HCT116 (cell line): ENCODE measurements around the gene DCAF5. TPM values are rescaled to one million over a fixed set of nuclear protein-coding genes. Genes with fewer than 3 reads are reported as not detected.

Experiments
- ATAC-seq: fragments of 200-7000 bp; cut with Tn5 transposase; 2 replicates; pipeline ENCODE4 v1.9.1; 2020; ENCODE audit warnings: mild to moderate bottlenecking, moderate library complexity
- BruUV-seq: library from RNA; stranded (reverse); fragments of 400-500 nt; replicated peaks from 2 replicates; lab custom pipeline; 2021; lab: Mats Ljungman, UMichigan
- CTCF ChIA-PET: fragments of 300-600 bp; sonication (Branson Sonifier 250); formaldehyde crosslinking; loops from one replicate; lab custom pipeline; 2021; ENCODE audit warnings: antibody characterized with exemption; lab: Charles Lee
- POLR2A ChIA-PET: fragments of 300-600, 350-600 bp; sonication (Branson Sonifier 250); formaldehyde crosslinking; loops from one replicate; lab custom pipeline; 2021; ENCODE audit warnings: antibody characterized with exemption; lab: Charles Lee
- RAD21 ChIA-PET, 2 experiments: fragments of 300-600 bp; sonication (Branson Sonifier 250); formaldehyde crosslinking; loops; one replicate each; lab custom pipeline; 2023; ENCODE audit warnings: low total read pairs in 2 of 2; ENCODE audit not compliant: uncharacterized antibody in 2 of 2, unreplicated experiment in 2 of 2, low non-redundant PET in 1 of 2; lab: Charles Lee
- DNase-seq: peaks from one replicate; pipeline ENCODE4 v3.0.0-alpha.2; 2010; ENCODE audit warnings: low read depth, low spot score
- H2AFZ ChIP-seq: fragments of 200-600 bp; shearing (Covaris generic), sonication (generic); 2 replicates; pipeline ENCODE4 v1.6.1; 2017; ENCODE audit warnings: low read depth, mixed run types, mixed read lengths, antibody characterized with exemption, low read length; ENCODE audit not compliant: poor library complexity, severe bottlenecking
- H3K27ac ChIP-seq: 2 replicates; pipeline ENCODE4 v1.5.1; 2012; ENCODE audit warnings: low read depth, low read length
- H3K27me3 ChIP-seq: fragments of 200-600 bp; sonication (generic); 2 replicates; pipeline ENCODE4 v1.6.1; 2016; ENCODE audit warnings: mixed run types, low read length, mixed read lengths; ENCODE audit not compliant: insufficient read depth
- H3K36me3 ChIP-seq, 2 experiments: fragments of 200-500 bp in 1 of 2; fragments of 200-600 bp in 1 of 2; sonication (Bioruptor generic) in 1 of 2; sonication (generic) in 1 of 2; 2 replicates each; pipeline versions ENCODE4 v1.5.1 to v1.6.1; 2014 to 2016; ENCODE audit warnings: low read length in 2 of 2, inconsistent platforms in 1 of 2, mixed read lengths in 1 of 2, mixed run types in 1 of 2; ENCODE audit not compliant: insufficient read depth in 2 of 2, control insufficient read depth in 1 of 2
- H3K4me1 ChIP-seq, 2 experiments: fragments of 200-600 bp in 1 of 2; sonication (generic) in 1 of 2; 2 replicates each; pipeline versions ENCODE4 v1.5.1 to v1.6.1; 2012 to 2017; ENCODE audit warnings: low read length in 2 of 2, inconsistent platforms in 1 of 2, mild to moderate bottlenecking in 1 of 2, mixed read lengths in 1 of 2, mixed run types in 1 of 2, moderate library complexity in 1 of 2; ENCODE audit not compliant: insufficient read depth in 2 of 2, control insufficient read depth in 1 of 2
- H3K4me2 ChIP-seq: fragments of 200-600 bp; sonication (generic); 2 replicates; pipeline ENCODE4 v1.6.1; 2017; ENCODE audit warnings: mixed run types, low read length, mixed read lengths
- H3K4me3 ChIP-seq, 2 experiments: fragments of 200-600 bp in 1 of 2; sonication (generic) in 1 of 2; replicated peaks in 1 of 2; 2 replicates each; pipeline ENCODE4 v1.5.1; 2011 to 2016; ENCODE audit warnings: low read length in 2 of 2, control low read depth in 1 of 2, low read depth in 1 of 2, mild to moderate bottlenecking in 1 of 2, mixed read lengths in 1 of 2, mixed run types in 1 of 2
- H3K79me2 ChIP-seq: fragments of 200-600 bp; sonication (generic); 2 replicates; pipeline ENCODE4 v1.6.1; 2017; ENCODE audit warnings: mild to moderate bottlenecking, mixed run types, low read length, moderate library complexity, mixed read lengths; ENCODE audit not compliant: insufficient read depth
- H3K9ac ChIP-seq: fragments of 200-600 bp; sonication (generic); 2 replicates; pipeline ENCODE4 v1.6.1; 2016; ENCODE audit warnings: low read length, mixed read lengths
- H3K9me2 ChIP-seq: fragments of 200-600 bp; sonication (generic), shearing (Covaris generic); 2 replicates; pipeline ENCODE4 v1.6.1; 2017; ENCODE audit warnings: mixed run types, mild to moderate bottlenecking, moderate library complexity; ENCODE audit not compliant: insufficient read depth
- H3K9me3 ChIP-seq, 2 experiments: fragments of 200-500 bp in 1 of 2; fragments of 200-600 bp in 1 of 2; sonication (Bioruptor generic) in 1 of 2; sonication (generic) in 1 of 2; 2 replicates each; pipeline ENCODE4 v1.6.1; 2014 to 2017; ENCODE audit warnings: low read length in 2 of 2, mixed read lengths in 2 of 2, inconsistent platforms in 1 of 2, low read depth in 1 of 2, mild to moderate bottlenecking in 1 of 2, mixed run types in 1 of 2, moderate library complexity in 1 of 2; ENCODE audit not compliant: control insufficient read depth in 1 of 2, insufficient read depth in 1 of 2
- H4K20me1 ChIP-seq: fragments of 200-600 bp; sonication (generic), shearing (Covaris generic); 2 replicates; pipeline ENCODE4 v1.6.1; 2017; ENCODE audit warnings: mixed run types, mild to moderate bottlenecking, moderate library complexity; ENCODE audit not compliant: insufficient read depth
- EGR1 ChIP-seq: IDR thresholded peaks from 2 replicates; pipeline ENCODE4 v1.6.1; 2012; ENCODE audit warnings: low read depth
- ELF1 ChIP-seq: IDR thresholded peaks from 2 replicates; pipeline ENCODE4 v1.6.1; 2012; ENCODE audit warnings: low read depth, borderline replicate concordance
- EZH2 ChIP-seq: fragments of 200-600 bp; sonication (generic); IDR thresholded peaks from 2 replicates; pipeline ENCODE4 v1.6.1; 2017; ENCODE audit warnings: antibody characterized with exemption, mixed run types
- EZH2phosphoT487 ChIP-seq: fragments of 200-600 bp; IDR thresholded peaks from 2 replicates; pipeline ENCODE4 v1.6.1; 2018; ENCODE audit warnings: antibody characterized with exemption, borderline replicate concordance
- JUND ChIP-seq: IDR thresholded peaks from 2 replicates; pipeline ENCODE4 v1.6.1; 2012
- POLR2A ChIP-seq: IDR thresholded peaks from 2 replicates; pipeline ENCODE4 v1.7.0; 2011; ENCODE audit warnings: borderline replicate concordance; ENCODE audit not compliant: insufficient read depth, insufficient read length; ENCODE audit errors: extremely low read depth
- SP1 ChIP-seq: IDR thresholded peaks from 2 replicates; pipeline ENCODE4 v1.6.1; 2012; ENCODE audit warnings: low read depth
- ZBTB33 ChIP-seq: IDR thresholded peaks from 2 replicates; pipeline ENCODE4 v1.6.1; 2011; ENCODE audit warnings: mild to moderate bottlenecking, low read length, moderate library complexity; ENCODE audit not compliant: insufficient replicate concordance; ENCODE audit errors: extremely low read depth
- intact Hi-C: fragments of 100-400 bp; cut with micrococcal nuclease; formaldehyde crosslinking; loops from 2 replicates; pipeline ENCODE4 v1.10.0; 2022
- total RNA-seq: library from RNA; stranded (reverse); gene quantifications from one replicate; pipeline ENCODE4 v1.2.1, GENCODE V29; 2021; ENCODE audit not compliant: unreplicated experiment
- TF ChIP-seq, protein P1 (sequence below), 3 experiments: fragments of 200-600 bp in 1 of 3; sonication (generic) in 1 of 3; IDR thresholded peaks in 2 of 3; conservative IDR thresholded peaks in 1 of 3; 2 replicates each; pipeline ENCODE4 v1.5.1; 2012 to 2017; ENCODE audit warnings: low read depth in 2 of 3, low read length in 2 of 3, antibody characterized with exemption in 1 of 3, borderline replicate concordance in 1 of 3, control low read depth in 1 of 3, mild to moderate bottlenecking in 1 of 3, mixed read lengths in 1 of 3, mixed run types in 1 of 3, moderate library complexity in 1 of 3; ENCODE audit not compliant: insufficient read depth in 1 of 3

DCAF5 gene
- total RNA-seq, 1 experiment from 2014 or later, result 27.1 TPM

- intact Hi-C loops, result no loop called here
- no TSS peak for BruUV-seq
- TF ChIP-seq, protein P1, sequence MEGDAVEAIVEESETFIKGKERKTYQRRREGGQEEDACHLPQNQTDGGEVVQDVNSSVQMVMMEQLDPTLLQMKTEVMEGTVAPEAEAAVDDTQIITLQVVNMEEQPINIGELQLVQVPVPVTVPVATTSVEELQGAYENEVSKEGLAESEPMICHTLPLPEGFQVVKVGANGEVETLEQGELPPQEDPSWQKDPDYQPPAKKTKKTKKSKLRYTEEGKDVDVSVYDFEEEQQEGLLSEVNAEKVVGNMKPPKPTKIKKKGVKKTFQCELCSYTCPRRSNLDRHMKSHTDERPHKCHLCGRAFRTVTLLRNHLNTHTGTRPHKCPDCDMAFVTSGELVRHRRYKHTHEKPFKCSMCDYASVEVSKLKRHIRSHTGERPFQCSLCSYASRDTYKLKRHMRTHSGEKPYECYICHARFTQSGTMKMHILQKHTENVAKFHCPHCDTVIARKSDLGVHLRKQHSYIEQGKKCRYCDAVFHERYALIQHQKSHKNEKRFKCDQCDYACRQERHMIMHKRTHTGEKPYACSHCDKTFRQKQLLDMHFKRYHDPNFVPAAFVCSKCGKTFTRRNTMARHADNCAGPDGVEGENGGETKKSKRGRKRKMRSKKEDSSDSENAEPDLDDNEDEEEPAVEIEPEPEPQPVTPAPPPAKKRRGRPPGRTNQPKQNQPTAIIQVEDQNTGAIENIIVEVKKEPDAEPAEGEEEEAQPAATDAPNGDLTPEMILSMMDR (IDR thresholded peaks at IDR 0.05 in 2 of 3, conservative IDR thresholded peaks at IDR 0.05 in 1 of 3; ENCODE audit: borderline replicate concordance in 1 of 3, insufficient read depth in 1 of 3, low read depth in 2 of 3, low read length in 2 of 3), result no peak
- no peak for TF ChIP-seq EZH2
- no peak for TF ChIP-seq JUND
- TF ChIP-seq ZBTB33, result no peak
- no peak for TF ChIP-seq POLR2A
- TF ChIP-seq ELF1, result no peak
- TF ChIP-seq EZH2phosphoT487, result no peak
- no peak for TF ChIP-seq EGR1
- TF ChIP-seq SP1, result no peak
- H3K4me1 ChIP-seq, result no peaks in the 10 kb centered on the region
- no peak overlapping the region for H3K4me3 ChIP-seq
- DNase-seq (no peak), ATAC-seq (no peak)
- POLR2A ChIA-PET, result no interaction called here
- H3K9me3 ChIP-seq, result no peaks in the 10 kb centered on the region
- H3K27ac ChIP-seq, result no peak overlapping the region
- H4K20me1 ChIP-seq, result no peaks in the 10 kb centered on the region
- CTCF ChIA-PET, result interaction anchor here (1.3 kb wide), 1 partner anchor 186 kb away, joined by 3 read pairs; no protein-coding TSS in a partner anchor
- no peaks in the 10 kb centered on the region for H3K36me3 ChIP-seq
- no peak overlapping the region for H2AFZ ChIP-seq
- RAD21 ChIA-PET, result no interaction called here
- no peaks in the 10 kb centered on the region for H3K79me2 ChIP-seq
- H3K9ac ChIP-seq, result no peak overlapping the region
- H3K4me2 ChIP-seq, result no peak overlapping the region
- no peaks in the 10 kb centered on the region for H3K27me3 ChIP-seq
- no peaks in the 10 kb centered on the region for H3K9me2 ChIP-seq
These were observed 56.0 kb downstream of the DCAF5 start for GRCh38 chr14:69096781-69097475.
